NCI-H2196 (cell line): Measurements from ENCODE around the gene UVRAG.

Experiments used
- DNase-seq: peaks from one replicate; lab custom pipeline; 2025; ENCODE audit not compliant: unreplicated experiment; lab: John Stamatoyannopoulos, UW

The UVRAG gene

GRCh38 chr11:75814677-75815344 is at the start of gene UVRAG:
TSS of gene UVRAG (plus strand) at chr11:75815210. CDS start at chr11:75815408, 198 bp downstream.
- DNase-seq: peak; percentile 100

GRCh38 chr11:75766443-75767227 is 48.4 kb upstream of the UVRAG start:
- no peak for DNase-seq

GRCh38 chr11:75767228-75767572 is 47.8 kb upstream of the UVRAG start:
- no peak for DNase-seq

- DNase-seq: no peak
Measured at GRCh38 chr11:75767793-75768111, 47.3 kb upstream of the UVRAG start.

- peak; percentile 84 for DNase-seq
Measured at GRCh38 chr11:75768112-75768908, 46.7 kb upstream of the UVRAG start, which contains the start of gene DGAT2. TSS of gene DGAT2 (plus strand) at chr11:75768778. CDS start at chr11:75768992, 214 bp downstream.

- DNase-seq: no peak
Measured at GRCh38 chr11:75768909-75769771, 45.9 kb upstream of the UVRAG start.

- DNase-seq: no peak
Measured at GRCh38 chr11:75770102-75770501, 44.9 kb upstream of the UVRAG start.

- DNase-seq: no peak
Measured at GRCh38 chr11:75771646-75772410, 43.2 kb upstream of the UVRAG start.

GRCh38 chr11:75773595-75774353 is 41.2 kb upstream of the UVRAG start:
- no peak for DNase-seq

- no peak for DNase-seq
Measured at GRCh38 chr11:75775056-75775455, 40.0 kb upstream of the UVRAG start.

GRCh38 chr11:75776546-75776945 is 38.5 kb upstream of the UVRAG start:
- DNase-seq: no peak

GRCh38 chr11:75777461-75778110 is 37.4 kb upstream of the UVRAG start:
- no peak for DNase-seq

- DNase-seq: no peak
Measured at GRCh38 chr11:75778962-75779361, 36.0 kb upstream of the UVRAG start.

- no peak for DNase-seq
Measured at GRCh38 chr11:75779960-75780359, 35.0 kb upstream of the UVRAG start.

- DNase-seq: no peak
Measured at GRCh38 chr11:75780888-75781287, 34.1 kb upstream of the UVRAG start.

GRCh38 chr11:75781296-75781695 is 33.7 kb upstream of the UVRAG start:
- no peak for DNase-seq

- no peak for DNase-seq
Measured at GRCh38 chr11:75781831-75782230, 33.2 kb upstream of the UVRAG start.

- no peak for DNase-seq
Measured at GRCh38 chr11:75782540-75783263, 32.3 kb upstream of the UVRAG start.
